GM12875 (cell line): ENCODE measurements around the gene PRR15L.

ENCODE experiments used
- H3K4me3 ChIP-seq: one replicate; pipeline ENCODE4 v1.5.1; 2011; ENCODE audit warnings: low read depth, low read length, control low read depth
- CTCF ChIP-seq: IDR thresholded peaks from 2 replicates; pipeline ENCODE4 v1.5.1; 2011; ENCODE audit warnings: low read depth, mild to moderate bottlenecking, control low read depth, inconsistent platforms, low read length, moderate library complexity, borderline replicate concordance; ENCODE audit not compliant: insufficient read depth

Gene PRR15L

GRCh38 chr17:47987240-47987835 lies 29.7 kb upstream of the PRR15L start:
- no peak for TF ChIP-seq CTCF
- no peak overlapping the region for H3K4me3 ChIP-seq

- TF ChIP-seq CTCF, result no peak
- no peak overlapping the region for H3K4me3 ChIP-seq
Measured at GRCh38 chr17:47986520-47986919, 28.8 kb upstream of the PRR15L start.

- H3K4me3 ChIP-seq, result no peak overlapping the region
- no peak for TF ChIP-seq CTCF
Measured at GRCh38 chr17:47983492-47984223, 26.0 kb upstream of the PRR15L start.

GRCh38 chr17:47982645-47983390 lies 25.1 kb upstream of the PRR15L start:
- no peak overlapping the region for H3K4me3 ChIP-seq
- no peak for TF ChIP-seq CTCF

- no peak for TF ChIP-seq CTCF
- no peak overlapping the region for H3K4me3 ChIP-seq
Measured at GRCh38 chr17:47982091-47982617, 24.5 kb upstream of the PRR15L start.

- no peak overlapping the region for H3K4me3 ChIP-seq
- TF ChIP-seq CTCF, result no peak
Measured at GRCh38 chr17:47981462-47981861, 23.8 kb upstream of the PRR15L start.
